ENCODE data around the gene PLCH2. TPM values are rescaled to one million over a fixed set of nuclear protein-coding genes. Genes with fewer than 3 reads are reported as not detected.

PLCH2 gene
- total RNA-seq, 1 experiment from 2014 or later = 7.2 TPM

DNA sequence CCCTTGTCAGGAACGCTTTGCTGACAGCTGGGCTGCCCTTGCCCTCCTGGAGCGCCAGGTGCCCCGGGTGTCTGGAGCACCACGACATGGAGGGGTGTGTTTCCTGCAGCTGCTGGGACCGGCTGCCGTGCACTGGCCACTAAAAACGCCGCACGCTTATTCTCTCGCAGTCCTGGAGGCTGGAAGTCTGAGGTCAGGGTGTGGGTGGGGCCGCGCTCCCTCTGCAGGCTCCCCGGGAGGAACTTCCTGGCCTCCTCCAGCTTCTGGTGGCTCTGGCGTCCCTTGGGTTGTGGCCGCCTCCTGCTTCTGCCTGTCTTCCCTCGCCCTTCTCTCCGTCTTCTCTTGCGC, 28.0 kb upstream of the PLCH2 start:
- ChIA-PET CTCF (no interaction called here), POLR2A (ENCODE audit: unreplicated experiment) (no interaction called here)
- no peak overlapping the region for H3K9ac ChIP-seq (ENCODE audit: low read length)
- no peaks in the 10 kb centered on the region for H3F3A ChIP-seq (ENCODE audit: low read length, unreplicated experiment)
- H3K4me1 ChIP-seq (ENCODE audit: insufficient read depth, low read length) = peaks cover 33% of the 10 kb centered on the region
- no peaks in the 10 kb centered on the region for H3K9me3 ChIP-seq (ENCODE audit: low read length)
- BruUV-seq (replicated peaks) = no TSS peak
- peaks cover 9% of the 10 kb centered on the region for H3K27me3 ChIP-seq (ENCODE audit: low read length)
- peaks cover 6% of the 10 kb centered on the region; the same call in 1 of the 2 replicates for H3K79me2 ChIP-seq (ENCODE audit: low read length)
- intact Hi-C loops (cut with micrococcal nuclease) = no loop called here
- TF ChIP-seq, protein P1, sequence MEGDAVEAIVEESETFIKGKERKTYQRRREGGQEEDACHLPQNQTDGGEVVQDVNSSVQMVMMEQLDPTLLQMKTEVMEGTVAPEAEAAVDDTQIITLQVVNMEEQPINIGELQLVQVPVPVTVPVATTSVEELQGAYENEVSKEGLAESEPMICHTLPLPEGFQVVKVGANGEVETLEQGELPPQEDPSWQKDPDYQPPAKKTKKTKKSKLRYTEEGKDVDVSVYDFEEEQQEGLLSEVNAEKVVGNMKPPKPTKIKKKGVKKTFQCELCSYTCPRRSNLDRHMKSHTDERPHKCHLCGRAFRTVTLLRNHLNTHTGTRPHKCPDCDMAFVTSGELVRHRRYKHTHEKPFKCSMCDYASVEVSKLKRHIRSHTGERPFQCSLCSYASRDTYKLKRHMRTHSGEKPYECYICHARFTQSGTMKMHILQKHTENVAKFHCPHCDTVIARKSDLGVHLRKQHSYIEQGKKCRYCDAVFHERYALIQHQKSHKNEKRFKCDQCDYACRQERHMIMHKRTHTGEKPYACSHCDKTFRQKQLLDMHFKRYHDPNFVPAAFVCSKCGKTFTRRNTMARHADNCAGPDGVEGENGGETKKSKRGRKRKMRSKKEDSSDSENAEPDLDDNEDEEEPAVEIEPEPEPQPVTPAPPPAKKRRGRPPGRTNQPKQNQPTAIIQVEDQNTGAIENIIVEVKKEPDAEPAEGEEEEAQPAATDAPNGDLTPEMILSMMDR (conservative IDR thresholded peaks at IDR 0.05; ENCODE audit: low read depth, low read length) = no peak
- no peak for TF ChIP-seq EZH2 (IDR thresholded peaks at IDR 0.05; ENCODE audit: low read length, unreplicated experiment)
- TF ChIP-seq EZH2phosphoT487 (IDR thresholded peaks at IDR 0.05; ENCODE audit: borderline replicate concordance, low read length) = no peak
- H3K36me3 ChIP-seq (ENCODE audit: low read depth, low read length) = no peaks in the 10 kb centered on the region
- no peak overlapping the region for H3K4me2 ChIP-seq (ENCODE audit: low read length)
- no peaks in the 10 kb centered on the region for H3K9me2 ChIP-seq (replicated peaks; ENCODE audit: low read length)
- H3K4me3 ChIP-seq (ENCODE audit: low read length) = no peak overlapping the region
- H4K20me1 ChIP-seq (ENCODE audit: low read length) = no peaks in the 10 kb centered on the region
- H3K27ac ChIP-seq (ENCODE audit: low read length) = no peak overlapping the region
- no peak overlapping the region for H2AFZ ChIP-seq (ENCODE audit: low read length)
- no peak for DNase-seq
- no peak for ATAC-seq

DNA sequence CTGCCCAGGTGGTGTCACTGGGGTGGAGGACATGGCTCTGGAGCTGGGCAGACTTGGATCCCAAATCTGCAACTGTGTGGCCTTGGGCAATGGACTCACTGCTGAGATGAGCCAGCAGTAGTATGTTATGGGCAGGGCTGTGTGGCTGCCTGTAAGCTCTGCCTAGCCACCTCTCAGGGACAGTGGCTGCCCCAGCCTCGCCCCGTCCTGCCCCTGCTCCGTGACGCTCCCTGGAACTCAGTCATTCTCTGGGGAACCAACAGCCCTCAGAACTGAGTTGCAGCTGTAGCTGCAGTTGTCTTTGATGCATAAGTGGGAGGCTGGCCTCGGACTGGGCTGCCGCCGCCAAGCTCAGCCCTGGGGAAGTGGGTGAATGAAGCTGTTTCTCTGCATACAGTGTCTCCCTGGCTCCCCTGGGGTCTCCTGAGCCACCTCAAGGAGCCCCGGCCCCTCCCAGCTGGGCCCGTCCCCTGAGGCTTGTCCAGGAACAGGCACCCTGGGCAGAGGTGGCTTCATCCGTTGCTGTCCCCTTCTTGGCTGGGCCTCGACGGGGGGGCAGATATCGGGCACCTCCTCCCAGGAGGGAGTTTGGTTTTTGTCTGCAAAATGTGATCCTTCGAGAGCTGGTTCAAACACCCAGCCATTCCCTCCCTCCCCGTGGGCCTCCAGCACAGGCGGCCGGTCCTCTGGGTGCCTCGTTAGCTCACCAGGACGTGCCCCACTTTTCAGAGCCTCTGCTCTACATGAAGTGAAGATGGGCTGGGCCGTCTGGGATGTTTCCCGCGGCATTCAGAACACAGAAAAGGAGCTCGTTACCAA, 26.2 kb upstream of the PLCH2 start:
- intact Hi-C loops (cut with micrococcal nuclease) = loop anchor here (2.0 kb wide), 1 partner anchor 77 kb away; the partner anchor contains the start of gene PANK4
- no TSS peak for BruUV-seq (replicated peaks)
- Histone ChIP-seq H3K27me3 (ENCODE audit: low read length) (no peaks in the 10 kb centered on the region), H4K20me1 (ENCODE audit: low read length) (no peaks in the 10 kb centered on the region), H3K9me3 (ENCODE audit: low read length) (no peaks in the 10 kb centered on the region), H3K79me2 (ENCODE audit: low read length) (peaks cover 12% of the 10 kb centered on the region; the same call in 1 of the 2 replicates), H3K4me1 (ENCODE audit: insufficient read depth, low read length) (peaks cover 46% of the 10 kb centered on the region), H3K27ac (ENCODE audit: low read length) (peak overlapping the region; percentile 47), H3K36me3 (ENCODE audit: low read depth, low read length) (no peaks in the 10 kb centered on the region), H3K9ac (ENCODE audit: low read length) (no peak overlapping the region), H3K4me2 (ENCODE audit: low read length) (peak overlapping the region; percentile 35), H3K4me3 (ENCODE audit: low read length) (no peak overlapping the region), H2AFZ (ENCODE audit: low read length) (no peak overlapping the region), H3F3A (ENCODE audit: low read length, unreplicated experiment) (no peaks in the 10 kb centered on the region), H3K9me2 (replicated peaks; ENCODE audit: low read length) (no peaks in the 10 kb centered on the region)
- POLR2A ChIA-PET (ENCODE audit: unreplicated experiment) = no interaction called here
- CTCF ChIA-PET = no interaction called here
- ATAC-seq = peak; percentile 13
- TF ChIP-seq, protein P1 (conservative IDR thresholded peaks at IDR 0.05; ENCODE audit: low read depth, low read length) = no peak
- no peak for TF ChIP-seq EZH2phosphoT487 (IDR thresholded peaks at IDR 0.05; ENCODE audit: borderline replicate concordance, low read length)
- TF ChIP-seq EZH2 (IDR thresholded peaks at IDR 0.05; ENCODE audit: low read length, unreplicated experiment) = no peak
- peak; percentile 64 for DNase-seq

GRCh38 chr1:2451741-2452140, 24.3 kb upstream of the PLCH2 start:
- peak overlapping the region; percentile 84 for H3K9ac ChIP-seq (ENCODE audit: low read length)
- H2AFZ ChIP-seq (ENCODE audit: low read length) = peak overlapping the region; percentile 7
- no peak for TF ChIP-seq EZH2phosphoT487 (IDR thresholded peaks at IDR 0.05; ENCODE audit: borderline replicate concordance, low read length)
- TF ChIP-seq, protein P1 (conservative IDR thresholded peaks at IDR 0.05; ENCODE audit: low read depth, low read length) = no peak
- H3K4me2 ChIP-seq (ENCODE audit: low read length) = peak overlapping the region; percentile 84
- peaks cover 59% of the 10 kb centered on the region for H3K4me1 ChIP-seq (ENCODE audit: insufficient read depth, low read length)
- H3K27me3 ChIP-seq (ENCODE audit: low read length) = no peaks in the 10 kb centered on the region
- BruUV-seq (replicated peaks) = no TSS peak
- peak overlapping the region; percentile 59 for H3K4me3 ChIP-seq (ENCODE audit: low read length)
- peak overlapping the region; percentile 96 for H3K27ac ChIP-seq (ENCODE audit: low read length)
- H4K20me1 ChIP-seq (ENCODE audit: low read length) = no peaks in the 10 kb centered on the region
- no peaks in the 10 kb centered on the region for H3K36me3 ChIP-seq (ENCODE audit: low read depth, low read length)
- intact Hi-C loops (cut with micrococcal nuclease) = loop anchor here (1.0 to 2.0 kb wide), 4 partner anchors 37 to 95 kb away; partner anchors contain the start of gene PANK4
- DNase-seq (peak; percentile 99), ATAC-seq (peak; percentile 83)
- no peaks in the 10 kb centered on the region for H3K9me2 ChIP-seq (replicated peaks; ENCODE audit: low read length)
- H3K79me2 ChIP-seq (ENCODE audit: low read length) = peaks cover 12% of the 10 kb centered on the region; the same call in 1 of the 2 replicates
- H3K9me3 ChIP-seq (ENCODE audit: low read length) = no peaks in the 10 kb centered on the region
- no peaks in the 10 kb centered on the region for H3F3A ChIP-seq (ENCODE audit: low read length, unreplicated experiment)
- ChIA-PET POLR2A (ENCODE audit: unreplicated experiment) (no interaction called here), CTCF (interaction anchor here (0.8 to 0.9 kb wide), 2 partner anchors 36 to 37 kb away, joined by 4 to 6 read pairs; no protein-coding TSS in a partner anchor)

All from PC-3 (cell line).